ENCODE measurements around the gene SNRNP200.
"Not testable (repeated sequence)": the region's sequence is repeated elsewhere in the genome, so short reads cannot be mapped to it uniquely, and the experiment has no call there.

The SNRNP200 gene

GRCh38 chr2:96324721-96325040 lies 19.3 kb upstream of the SNRNP200 start:
- DNase-seq = no peak

- no peak for DNase-seq
Measured at GRCh38 chr2:96323849-96324248, 18.5 kb upstream of the SNRNP200 start.

- DNase-seq = no peak
Measured at GRCh38 chr2:96320728-96321622, 15.6 kb upstream of the SNRNP200 start.

GRCh38 chr2:96320326-96320725 lies 15.0 kb upstream of the SNRNP200 start:
- DNase-seq = no peak

- DNase-seq = no peak
Measured at GRCh38 chr2:96319396-96319795, 14.1 kb upstream of the SNRNP200 start.

GRCh38 chr2:96318723-96319122 lies 13.4 kb upstream of the SNRNP200 start:
- DNase-seq = no peak

- no peak for DNase-seq
Measured at GRCh38 chr2:96317584-96317997, 12.2 kb upstream of the SNRNP200 start.

GRCh38 chr2:96316999-96317398 lies 11.7 kb upstream of the SNRNP200 start:
- DNase-seq = no peak

GRCh38 chr2:96315400-96316071 lies 10.2 kb upstream of the SNRNP200 start:
- DNase-seq = no peak

GRCh38 chr2:96315005-96315399 lies 9.7 kb upstream of the SNRNP200 start:
- DNase-seq = no peak

GRCh38 chr2:96308248-96308647 lies 2.9 kb upstream of the SNRNP200 start:
- no peak for DNase-seq

GRCh38 chr2:96306370-96306769 lies 1.0 kb upstream of the SNRNP200 start:
- DNase-seq = no peak

GRCh38 chr2:96305979-96306308 lies 598 bp upstream of the SNRNP200 start:
- DNase-seq = no peak

GRCh38 chr2:96304606-96305005 lies 740 bp downstream of the SNRNP200 start:
- DNase-seq = no peak

GRCh38 chr2:96301865-96302264 lies 3.5 kb downstream of the SNRNP200 start:
- no peak for DNase-seq

GRCh38 chr2:96296925-96297324 lies 8.4 kb downstream of the SNRNP200 start:
- no peak for DNase-seq

- not testable (repeated sequence) for DNase-seq
Measured at GRCh38 chr2:96294271-96294670, 11.1 kb downstream of the SNRNP200 start.

GRCh38 chr2:96291751-96292150 lies 13.6 kb downstream of the SNRNP200 start:
- DNase-seq = no peak

GRCh38 chr2:96287273-96287856 lies 18.0 kb downstream of the SNRNP200 start:
- no peak for DNase-seq

- no peak for DNase-seq
Measured at GRCh38 chr2:96276787-96277499, 28.4 kb downstream of the SNRNP200 start.

GRCh38 chr2:96274355-96275056 lies 30.8 kb downstream of the SNRNP200 start:
- no peak for DNase-seq

GRCh38 chr2:96273763-96274162 lies 31.6 kb downstream of the SNRNP200 start:
- DNase-seq = no peak

GRCh38 chr2:96271995-96272394 lies 33.4 kb downstream of the SNRNP200 start:
- no peak for DNase-seq

Measured in activated naive CD4-positive, alpha-beta T cell (primary cell).